Activated T-cell treated with anti-CD3 and anti-CD28 coated beads, Interleukin-2, amount 50 U/mL, for 4 hours (primary cell): ENCODE results near the gene EEIG1. TPM values are rescaled to one million over a fixed set of nuclear protein-coding genes. Genes with fewer than 3 reads are reported as not detected.

Experiments
- ATAC-seq, 2 donors: fragments of 200-7000 bp; cut with Tn5 transposase; one replicate each; pipeline ENCODE4 v1.10.0; 2021
- DNase-seq: peaks from one replicate; pipeline ENCODE4 v3.0.0-alpha.2; 2020
- H3K27me3 Mint-ChIP-seq: one replicate; pipeline ENCODE4 v1.8.0; 2021; ENCODE audit warnings: low read depth, mixed read lengths
- H3K36me3 Mint-ChIP-seq: one replicate; pipeline ENCODE4 v1.8.0; 2022; ENCODE audit warnings: mixed read lengths; ENCODE audit not compliant: insufficient read depth
- H3K4me1 Mint-ChIP-seq: one replicate; pipeline ENCODE4 v1.8.0; 2021; ENCODE audit warnings: low read depth, mixed read lengths
- H3K4me3 Mint-ChIP-seq: one replicate; pipeline ENCODE4 v1.8.0; 2021; ENCODE audit warnings: mild to moderate bottlenecking, moderate library complexity, mixed read lengths
- H3K9me3 Mint-ChIP-seq: one replicate; pipeline ENCODE4 v1.8.0; 2021; ENCODE audit warnings: mixed read lengths
- total RNA-seq, 3 donors: library from RNA; stranded (reverse); gene quantifications; one replicate each; pipeline ENCODE4 v1.2.1, GENCODE V29; 2021

The EEIG1 gene
- total RNA-seq, 3 donors from 2014 or later = 75.5 to 87.3 (median 86.0) TPM

- Mint-ChIP-seq H3K9me3 (no peaks in the 10 kb centered on the region), H3K27me3 (no peaks in the 10 kb centered on the region), H3K36me3 (peaks cover 7% of the 10 kb centered on the region), H3K4me3 (peak overlapping the region; percentile 93), H3K4me1 (peaks cover 86% of the 10 kb centered on the region)
- no peak for DNase-seq
- ATAC-seq = no peak
Observed at GRCh38 chr9:127974001-127974768, 6.6 kb downstream of the EEIG1 start.

GRCh38 chr9:127973169-127974000 lies 7.4 kb downstream of the EEIG1 start:
- H3K4me1 Mint-ChIP-seq = peaks cover 92% of the 10 kb centered on the region
- ATAC-seq (no peak), DNase-seq (no peak)
- peaks cover 7% of the 10 kb centered on the region for H3K36me3 Mint-ChIP-seq
- no peaks in the 10 kb centered on the region for H3K27me3 Mint-ChIP-seq
- no peaks in the 10 kb centered on the region for H3K9me3 Mint-ChIP-seq
- H3K4me3 Mint-ChIP-seq = peak overlapping the region; percentile 93

- H3K36me3 Mint-ChIP-seq = peaks cover 7% of the 10 kb centered on the region
- no peaks in the 10 kb centered on the region for H3K27me3 Mint-ChIP-seq
- H3K4me3 Mint-ChIP-seq = peak overlapping the region; percentile 93
- no peaks in the 10 kb centered on the region for H3K9me3 Mint-ChIP-seq
- DNase-seq (no peak), ATAC-seq (no peak)
- H3K4me1 Mint-ChIP-seq = peaks cover 98% of the 10 kb centered on the region
Observed at GRCh38 chr9:127972236-127972871, 8.4 kb downstream of the EEIG1 start.

GRCh38 chr9:127971357-127972235 lies 9.2 kb downstream of the EEIG1 start:
- DNase-seq (no peak), ATAC-seq (no peak)
- Mint-ChIP-seq H3K36me3 (peaks cover 7% of the 10 kb centered on the region), H3K9me3 (no peaks in the 10 kb centered on the region), H3K27me3 (no peaks in the 10 kb centered on the region), H3K4me1 (peaks cover 99% of the 10 kb centered on the region), H3K4me3 (peak overlapping the region; percentile 93)

GRCh38 chr9:127970401-127971313 lies 10.1 kb downstream of the EEIG1 start:
- Mint-ChIP-seq H3K9me3 (no peaks in the 10 kb centered on the region), H3K4me1 (peaks cover 98% of the 10 kb centered on the region), H3K27me3 (no peaks in the 10 kb centered on the region), H3K36me3 (peaks cover 7% of the 10 kb centered on the region), H3K4me3 (peak overlapping the region; percentile 72)
- ATAC-seq (peak; percentile 79), DNase-seq (peak; percentile 53)

GRCh38 chr9:127968700-127969383 lies 11.9 kb downstream of the EEIG1 start:
- H3K4me1 Mint-ChIP-seq = peaks cover 98% of the 10 kb centered on the region
- peak overlapping the region; percentile 72 for H3K4me3 Mint-ChIP-seq
- no peak for DNase-seq
- no peaks in the 10 kb centered on the region for H3K9me3 Mint-ChIP-seq
- no peak for ATAC-seq
- H3K27me3 Mint-ChIP-seq = no peaks in the 10 kb centered on the region
- peaks cover 3% of the 10 kb centered on the region for H3K36me3 Mint-ChIP-seq

- H3K27me3 Mint-ChIP-seq = no peaks in the 10 kb centered on the region
- DNase-seq (peak; percentile 53), ATAC-seq (peak in 1 of 2 donors; percentile 9)
- H3K36me3 Mint-ChIP-seq = peaks cover 3% of the 10 kb centered on the region
- H3K4me3 Mint-ChIP-seq = peak overlapping the region; percentile 72
- peaks cover 98% of the 10 kb centered on the region for H3K4me1 Mint-ChIP-seq
- no peaks in the 10 kb centered on the region for H3K9me3 Mint-ChIP-seq
Observed at GRCh38 chr9:127968042-127968441, 12.7 kb downstream of the EEIG1 start.

GRCh38 chr9:127967151-127967809 lies 13.5 kb downstream of the EEIG1 start:
- Mint-ChIP-seq H3K4me3 (no peak overlapping the region), H3K9me3 (no peaks in the 10 kb centered on the region), H3K27me3 (no peaks in the 10 kb centered on the region), H3K36me3 (peaks cover 3% of the 10 kb centered on the region), H3K4me1 (peaks cover 98% of the 10 kb centered on the region)
- DNase-seq (no peak), ATAC-seq (no peak)

- Mint-ChIP-seq H3K27me3 (no peaks in the 10 kb centered on the region), H3K4me1 (peaks cover 98% of the 10 kb centered on the region), H3K4me3 (peak overlapping the region; percentile 48), H3K9me3 (no peaks in the 10 kb centered on the region), H3K36me3 (peaks cover 2% of the 10 kb centered on the region)
- ATAC-seq (no peak), DNase-seq (no peak)
Observed at GRCh38 chr9:127966416-127967150, 14.2 kb downstream of the EEIG1 start.

- H3K36me3 Mint-ChIP-seq = peaks cover 5% of the 10 kb centered on the region
- H3K9me3 Mint-ChIP-seq = no peaks in the 10 kb centered on the region
- peak overlapping the region; percentile 69 for H3K4me3 Mint-ChIP-seq
- no peaks in the 10 kb centered on the region for H3K27me3 Mint-ChIP-seq
- ATAC-seq (no peak), DNase-seq (no peak)
- H3K4me1 Mint-ChIP-seq = peaks cover 98% of the 10 kb centered on the region
Observed at GRCh38 chr9:127965953-127966352, 14.8 kb downstream of the EEIG1 start.

GRCh38 chr9:127963359-127964064 lies 17.3 kb downstream of the EEIG1 start:
- ATAC-seq (peak; percentile 15 to 23), DNase-seq (no peak)
- H3K9me3 Mint-ChIP-seq = no peaks in the 10 kb centered on the region
- H3K36me3 Mint-ChIP-seq = peaks cover 10% of the 10 kb centered on the region
- peak overlapping the region; percentile 52 for H3K4me3 Mint-ChIP-seq
- H3K4me1 Mint-ChIP-seq = peaks cover 98% of the 10 kb centered on the region
- H3K27me3 Mint-ChIP-seq = no peaks in the 10 kb centered on the region
